Chondrocyte (in vitro differentiated cells): ENCODE measurements around the gene DNAJC22. TPM values are rescaled to one million over a fixed set of nuclear protein-coding genes. Genes with fewer than 3 reads are reported as not detected.
A peak's percentile ranks its signal among the peaks of the same experiment; 100 is the strongest.

ENCODE experiments used
- DNase-seq: peaks from one replicate; pipeline ENCODE4 v3.0.0; 2021; ENCODE audit warnings: mixed read lengths, low spot score
- H3K27ac Mint-ChIP-seq: one replicate; pipeline ENCODE4 v1.8.0; 2021; ENCODE audit warnings: mild to moderate bottlenecking, moderate library complexity, mixed read lengths; ENCODE audit not compliant: unreplicated experiment
- H3K27me3 Mint-ChIP-seq: 2 replicates; pipeline ENCODE4 v1.8.0; 2021; ENCODE audit warnings: low read depth, mixed read lengths
- H3K36me3 Mint-ChIP-seq: 2 replicates; pipeline ENCODE4 v1.8.0; 2021; ENCODE audit warnings: low read depth, mixed read lengths
- H3K4me1 Mint-ChIP-seq: 2 replicates; pipeline ENCODE4 v1.8.0; 2021; ENCODE audit warnings: low read depth, mild to moderate bottlenecking, mixed read lengths
- H3K4me3 Mint-ChIP-seq: one replicate; pipeline ENCODE4 v1.8.0; 2021; ENCODE audit warnings: mild to moderate bottlenecking, moderate library complexity, mixed read lengths; ENCODE audit not compliant: unreplicated experiment
- H3K9me3 Mint-ChIP-seq: 2 replicates; pipeline ENCODE4 v1.8.0; 2021; ENCODE audit warnings: low read depth, mixed read lengths
- total RNA-seq: library from RNA; stranded (reverse); gene quantifications from 3 replicates; pipeline ENCODE4 v1.2.1, GENCODE V29; 2021
- TF ChIP-seq, protein P1 (sequence below): fragments of 200-600 bp; sonication (generic); IDR thresholded peaks from 2 replicates; pipeline ENCODE4 v1.5.0; 2021; ENCODE audit warnings: antibody characterized with exemption, mild to moderate bottlenecking, moderate library complexity

DNAJC22 gene
- total RNA-seq, 1 donor from 2014 or later: 0.50 TPM

DNA sequence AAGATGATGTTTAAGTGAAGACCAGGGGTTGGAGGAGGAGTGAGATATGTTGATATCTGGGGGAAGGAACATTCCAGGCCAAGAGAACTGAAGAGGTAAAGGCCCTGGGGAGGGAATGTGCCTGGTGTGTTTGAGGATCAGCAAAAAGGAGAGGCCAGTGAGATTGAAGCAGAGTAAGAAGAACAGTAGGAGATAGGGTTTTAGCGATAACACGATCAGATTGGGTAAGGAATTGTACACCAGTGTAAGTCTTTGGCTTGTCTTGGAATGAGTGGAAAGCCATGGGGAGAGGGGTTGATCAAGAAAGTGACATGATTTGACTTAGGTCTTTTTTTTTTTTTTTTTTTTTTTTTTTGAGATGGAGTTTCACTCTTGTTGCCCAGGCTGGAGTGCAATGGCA is 18.8 kb upstream of the DNAJC22 start:
- DNase-seq: no peak
- H3K27ac Mint-ChIP-seq: no peak overlapping the region
- TF ChIP-seq, protein P1, sequence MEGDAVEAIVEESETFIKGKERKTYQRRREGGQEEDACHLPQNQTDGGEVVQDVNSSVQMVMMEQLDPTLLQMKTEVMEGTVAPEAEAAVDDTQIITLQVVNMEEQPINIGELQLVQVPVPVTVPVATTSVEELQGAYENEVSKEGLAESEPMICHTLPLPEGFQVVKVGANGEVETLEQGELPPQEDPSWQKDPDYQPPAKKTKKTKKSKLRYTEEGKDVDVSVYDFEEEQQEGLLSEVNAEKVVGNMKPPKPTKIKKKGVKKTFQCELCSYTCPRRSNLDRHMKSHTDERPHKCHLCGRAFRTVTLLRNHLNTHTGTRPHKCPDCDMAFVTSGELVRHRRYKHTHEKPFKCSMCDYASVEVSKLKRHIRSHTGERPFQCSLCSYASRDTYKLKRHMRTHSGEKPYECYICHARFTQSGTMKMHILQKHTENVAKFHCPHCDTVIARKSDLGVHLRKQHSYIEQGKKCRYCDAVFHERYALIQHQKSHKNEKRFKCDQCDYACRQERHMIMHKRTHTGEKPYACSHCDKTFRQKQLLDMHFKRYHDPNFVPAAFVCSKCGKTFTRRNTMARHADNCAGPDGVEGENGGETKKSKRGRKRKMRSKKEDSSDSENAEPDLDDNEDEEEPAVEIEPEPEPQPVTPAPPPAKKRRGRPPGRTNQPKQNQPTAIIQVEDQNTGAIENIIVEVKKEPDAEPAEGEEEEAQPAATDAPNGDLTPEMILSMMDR: no peak
- H3K27me3 Mint-ChIP-seq: no peaks in the 10 kb centered on the region
- no peak overlapping the region for H3K4me3 Mint-ChIP-seq
- H3K4me1 Mint-ChIP-seq: peaks cover 16% of the 10 kb centered on the region
- H3K36me3 Mint-ChIP-seq: peaks cover 2% of the 10 kb centered on the region
- no peaks in the 10 kb centered on the region for H3K9me3 Mint-ChIP-seq

DNA sequence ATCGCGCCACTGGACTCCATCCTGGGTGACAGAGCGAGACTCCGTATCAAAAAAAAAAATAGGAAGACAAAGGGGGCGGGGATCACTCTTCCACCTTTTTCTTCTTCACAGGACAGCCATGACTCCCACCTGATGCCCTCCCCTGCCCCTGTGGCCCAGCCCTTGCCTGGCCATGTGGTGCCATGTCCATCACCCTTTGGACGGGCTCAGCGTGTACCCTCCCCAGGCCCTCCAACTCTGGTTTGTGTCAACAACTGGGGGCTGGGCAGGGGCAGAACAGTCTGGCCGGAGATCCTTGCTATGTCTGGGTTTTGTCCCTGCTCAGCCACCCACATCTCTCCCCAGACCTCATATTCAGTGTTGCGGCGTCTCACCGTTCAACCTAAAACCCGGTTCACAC is 17.9 kb upstream of the DNAJC22 start:
- H3K9me3 Mint-ChIP-seq: no peaks in the 10 kb centered on the region
- DNase-seq: no peak
- no peak overlapping the region for H3K4me3 Mint-ChIP-seq
- TF ChIP-seq, protein P1: no peak
- peaks cover 2% of the 10 kb centered on the region for H3K36me3 Mint-ChIP-seq
- H3K27me3 Mint-ChIP-seq: no peaks in the 10 kb centered on the region
- peaks cover 7% of the 10 kb centered on the region for H3K4me1 Mint-ChIP-seq
- no peak overlapping the region for H3K27ac Mint-ChIP-seq

DNA sequence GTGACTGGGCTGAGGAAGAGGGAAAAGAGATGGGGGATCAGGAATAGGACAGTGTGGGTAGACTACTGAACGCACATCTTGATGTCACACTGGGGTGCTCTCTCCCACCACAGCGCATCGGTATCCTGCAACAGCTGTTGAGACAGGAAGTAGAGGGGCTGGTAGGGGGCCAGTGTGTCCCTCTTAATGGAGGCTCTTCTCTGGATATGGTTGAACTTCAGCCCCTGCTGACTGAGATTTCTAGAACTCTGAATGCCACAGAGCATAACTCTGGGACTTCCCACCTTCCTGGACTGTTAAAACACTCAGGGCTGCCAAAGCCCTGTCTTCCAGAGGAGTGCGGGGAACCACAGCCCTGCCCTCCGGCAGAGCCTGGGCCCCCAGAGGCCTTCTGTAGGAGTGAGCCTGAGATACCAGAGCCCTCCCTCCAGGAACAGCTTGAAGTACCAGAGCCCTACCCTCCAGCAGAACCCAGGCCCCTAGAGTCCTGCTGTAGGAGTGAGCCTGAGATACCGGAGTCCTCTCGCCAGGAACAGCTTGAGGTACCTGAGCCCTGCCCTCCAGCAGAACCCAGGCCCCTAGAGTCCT is 16.6 kb upstream of the DNAJC22 start:
- no peaks in the 10 kb centered on the region for H3K27me3 Mint-ChIP-seq
- no peaks in the 10 kb centered on the region for H3K9me3 Mint-ChIP-seq
- H3K4me3 Mint-ChIP-seq: no peak overlapping the region
- H3K36me3 Mint-ChIP-seq: peaks cover 2% of the 10 kb centered on the region
- H3K27ac Mint-ChIP-seq: no peak overlapping the region
- no peak for DNase-seq
- H3K4me1 Mint-ChIP-seq: peaks cover 3% of the 10 kb centered on the region
- TF ChIP-seq, protein P1: no peak

DNA sequence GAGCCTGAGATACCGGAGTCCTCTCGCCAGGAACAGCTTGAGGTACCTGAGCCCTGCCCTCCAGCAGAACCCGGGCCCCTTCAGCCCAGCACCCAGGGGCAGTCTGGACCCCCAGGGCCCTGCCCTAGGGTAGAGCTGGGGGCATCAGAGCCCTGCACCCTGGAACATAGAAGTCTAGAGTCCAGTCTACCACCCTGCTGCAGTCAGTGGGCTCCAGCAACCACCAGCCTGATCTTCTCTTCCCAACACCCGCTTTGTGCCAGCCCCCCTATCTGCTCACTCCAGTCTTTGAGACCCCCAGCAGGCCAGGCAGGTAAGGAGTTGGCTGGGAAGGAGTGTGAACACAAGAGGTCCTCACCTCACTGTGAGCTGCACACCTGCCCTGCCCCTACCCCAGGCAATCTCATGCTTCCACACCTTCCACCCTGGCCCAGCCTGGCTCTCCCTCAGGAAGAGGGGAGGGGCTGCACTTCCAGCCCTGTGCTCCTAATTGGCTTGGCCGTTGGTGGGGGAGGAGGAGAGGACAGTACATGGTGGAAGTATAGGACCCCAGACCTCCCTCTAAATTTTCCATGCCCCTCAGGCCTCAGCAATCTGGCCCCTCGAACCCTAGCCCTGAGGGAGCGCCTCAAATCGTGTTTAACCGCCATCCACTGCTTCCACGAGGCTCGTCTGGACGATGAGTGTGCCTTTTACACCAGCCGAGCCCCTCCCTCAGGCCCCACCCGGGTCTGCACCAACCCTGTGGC is 15.9 kb upstream of the DNAJC22 start:
- Mint-ChIP-seq H3K4me1 (peaks cover 3% of the 10 kb centered on the region), H3K9me3 (no peaks in the 10 kb centered on the region)
- TF ChIP-seq, protein P1: no peak

DNA sequence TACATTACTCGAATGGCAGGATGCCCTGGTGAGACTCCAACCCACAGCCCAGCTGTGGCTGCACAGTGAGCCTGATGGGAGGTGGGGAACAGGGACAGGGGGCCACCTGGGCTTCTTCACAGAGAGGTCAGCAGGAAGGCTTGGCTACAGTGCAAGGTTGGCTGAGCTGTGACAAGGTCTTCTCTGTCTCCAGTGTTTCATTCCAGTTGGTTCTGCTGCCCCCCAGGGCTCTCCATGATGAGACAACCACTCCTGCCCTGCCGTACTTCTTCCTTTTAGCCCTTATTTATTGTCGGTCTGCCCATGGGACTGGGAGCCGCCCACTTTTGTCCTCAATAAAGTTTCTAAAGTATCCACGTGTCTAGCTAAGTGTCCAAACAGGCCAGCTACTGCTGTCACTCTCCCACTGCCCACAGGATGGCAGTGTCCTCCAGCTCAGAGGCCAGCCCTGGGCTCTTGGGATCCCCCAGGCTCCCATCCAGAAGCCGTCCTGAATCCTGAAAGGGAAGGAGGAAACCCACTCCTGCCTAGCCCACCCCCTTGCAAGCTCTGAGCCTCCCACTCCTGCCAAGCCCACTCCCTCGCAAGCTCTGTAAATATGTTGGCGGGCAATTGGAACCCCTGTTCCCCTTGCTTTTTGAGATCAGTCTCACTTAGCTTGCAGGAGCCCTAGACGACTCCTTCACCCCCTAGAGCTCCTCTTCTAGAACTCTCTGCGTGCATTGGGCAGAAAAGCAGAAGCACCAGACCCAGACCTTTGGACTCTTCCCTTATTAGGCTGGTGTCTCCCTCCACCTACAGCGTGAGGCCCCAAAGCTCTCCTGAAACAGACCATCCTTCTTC is 15.1 kb upstream of the DNAJC22 start:
- peak overlapping the region; percentile 73 for H3K27ac Mint-ChIP-seq
- TF ChIP-seq, protein P1: peak; percentile 87
- H3K9me3 Mint-ChIP-seq: no peaks in the 10 kb centered on the region
- H3K4me3 Mint-ChIP-seq: no peak overlapping the region
- H3K27me3 Mint-ChIP-seq: no peaks in the 10 kb centered on the region
- H3K36me3 Mint-ChIP-seq: peaks cover 2% of the 10 kb centered on the region
- no peak for DNase-seq
- peaks cover 3% of the 10 kb centered on the region for H3K4me1 Mint-ChIP-seq

More for the DNA sequence above, 15.9 kb upstream of the DNAJC22 start:
- H3K36me3 Mint-ChIP-seq: peaks cover 2% of the 10 kb centered on the region
- no peak for DNase-seq
- no peaks in the 10 kb centered on the region for H3K27me3 Mint-ChIP-seq
- H3K4me3 Mint-ChIP-seq: no peak overlapping the region
- H3K27ac Mint-ChIP-seq: no peak overlapping the region
